ENCODE measurements around the gene KLF7.

- TF ChIP-seq CTCF (IDR thresholded peaks at IDR 0.05; ENCODE audit: borderline replicate concordance, extremely low read depth, low read length, poor library complexity, severe bottlenecking) (no peak), EZH2 (IDR thresholded peaks at IDR 0.05; ENCODE audit: borderline replicate concordance, low read depth, low read length, severe bottlenecking) (no peak)
Observed at GRCh38 chr2:207048416-207048815, 117.3 kb downstream of the KLF7 start.

Measured in DND-41 (cell line).